Measurements from ENCODE around the gene C1QTNF1. TPM values are rescaled to one million over a fixed set of nuclear protein-coding genes. Genes with fewer than 3 reads are reported as not detected.

C1QTNF1 gene
- total RNA-seq, 6 donors from 2014 or later = 9.3 to 30.4 (median 14.1) TPM

- no peak overlapping the region for H3K4me3 ChIP-seq
- no peaks in the 10 kb centered on the region for H3K4me1 ChIP-seq
- TF ChIP-seq CTCF (IDR thresholded peaks at IDR 0.05) (no peak), POLR2AphosphoS5 (IDR thresholded peaks at IDR 0.05) (no peak)
- ATAC-seq (ENCODE audit: low FRiP score in 2 of 2) (no peak), DNase-seq (no peak)
- H3K27ac ChIP-seq = no peak overlapping the region
- no peaks in the 10 kb centered on the region for H3K27me3 ChIP-seq
- WGBS, 2 donors = 87 to 90% methylated on average over 6 of the region's 6 CpGs
- H3K9me3 ChIP-seq = no peaks in the 10 kb centered on the region
- H3K36me3 ChIP-seq = no peaks in the 10 kb centered on the region
Measured at GRCh38 chr17:79066963-79067362, 43.0 kb downstream of the C1QTNF1 start.

GRCh38 chr17:79070266-79070880, 46.4 kb downstream of the C1QTNF1 start:
- DNase-seq = no peak

GRCh38 chr17:79071161-79071740, 47.3 kb downstream of the C1QTNF1 start:
- Histone ChIP-seq H3K27me3 (no peaks in the 10 kb centered on the region), H3K4me1 (peaks cover 9 to 17% (median 14%) of the 10 kb centered on the region in 4 donors), H3K9me3 (no peaks in the 10 kb centered on the region), H3K27ac (no peak overlapping the region), H3K36me3 (no peaks in the 10 kb centered on the region), H3K4me3 (no peak overlapping the region)
- 88 to 93% methylated on average over 6 of the region's 6 CpGs for WGBS, 2 donors
- TF ChIP-seq CTCF (IDR thresholded peaks at IDR 0.05) = no peak
- TF ChIP-seq EP300 (IDR thresholded peaks at IDR 0.05) = no peak
- TF ChIP-seq POLR2AphosphoS5 (IDR thresholded peaks at IDR 0.05) = no peak
- TF ChIP-seq POLR2A (IDR thresholded peaks at IDR 0.05) = no peak
- DNase-seq (no peak), ATAC-seq (ENCODE audit: low FRiP score in 2 of 2) (no peak)

More at GRCh38 chr17:79070266-79070880, 46.4 kb downstream of the C1QTNF1 start:
- Histone ChIP-seq H3K9me3 (no peaks in the 10 kb centered on the region), H3K4me3 (no peak overlapping the region), H3K27ac (no peak overlapping the region), H3K4me1 (peaks cover under 1 to 9% (median 5%) of the 10 kb centered on the region in 4 donors), H3K27me3 (no peaks in the 10 kb centered on the region), H3K36me3 (no peaks in the 10 kb centered on the region)
- TF ChIP-seq POLR2A (IDR thresholded peaks at IDR 0.05) (no peak), CTCF (IDR thresholded peaks at IDR 0.05) (no peak), POLR2AphosphoS5 (IDR thresholded peaks at IDR 0.05) (no peak), EP300 (IDR thresholded peaks at IDR 0.05) (no peak)
- WGBS, 2 donors = 85 to 87% methylated on average over 9 of the region's 9 CpGs
- no peak for ATAC-seq (ENCODE audit: low FRiP score in 2 of 2)

- Histone ChIP-seq H3K9me3 (no peaks in the 10 kb centered on the region), H3K27me3 (no peaks in the 10 kb centered on the region), H3K36me3 (peaks cover 0 to 3% (median under 1%) of the 10 kb centered on the region in 4 donors), H3K4me1 (peaks cover 10 to 21% (median 17%) of the 10 kb centered on the region in 4 donors), H3K27ac (no peak overlapping the region), H3K4me3 (no peak overlapping the region)
- TF ChIP-seq CTCF (IDR thresholded peaks at IDR 0.05) (no peak), EP300 (IDR thresholded peaks at IDR 0.05) (no peak), POLR2AphosphoS5 (IDR thresholded peaks at IDR 0.05) (no peak), POLR2A (IDR thresholded peaks at IDR 0.05) (no peak)
- DNase-seq (peak in 1 of 2 donors; percentile 59), ATAC-seq (ENCODE audit: low FRiP score in 2 of 2) (no peak)
- WGBS, 2 donors = 85 to 93% methylated on average over 6 to 10 of the region's 10 CpGs
Measured at GRCh38 chr17:79072544-79072943, 48.6 kb downstream of the C1QTNF1 start.
